ENCODE results near the gene DLK1. TPM values are rescaled to one million over a fixed set of nuclear protein-coding genes. Genes with fewer than 3 reads are reported as not detected.

The DLK1 gene
- total and polyA plus RNA-seq, 2 of the 13 experiments (the other 11 are each of a cell fraction or from before 2014, with no cell fraction given), result 95.5 to 312 TPM

DNA sequence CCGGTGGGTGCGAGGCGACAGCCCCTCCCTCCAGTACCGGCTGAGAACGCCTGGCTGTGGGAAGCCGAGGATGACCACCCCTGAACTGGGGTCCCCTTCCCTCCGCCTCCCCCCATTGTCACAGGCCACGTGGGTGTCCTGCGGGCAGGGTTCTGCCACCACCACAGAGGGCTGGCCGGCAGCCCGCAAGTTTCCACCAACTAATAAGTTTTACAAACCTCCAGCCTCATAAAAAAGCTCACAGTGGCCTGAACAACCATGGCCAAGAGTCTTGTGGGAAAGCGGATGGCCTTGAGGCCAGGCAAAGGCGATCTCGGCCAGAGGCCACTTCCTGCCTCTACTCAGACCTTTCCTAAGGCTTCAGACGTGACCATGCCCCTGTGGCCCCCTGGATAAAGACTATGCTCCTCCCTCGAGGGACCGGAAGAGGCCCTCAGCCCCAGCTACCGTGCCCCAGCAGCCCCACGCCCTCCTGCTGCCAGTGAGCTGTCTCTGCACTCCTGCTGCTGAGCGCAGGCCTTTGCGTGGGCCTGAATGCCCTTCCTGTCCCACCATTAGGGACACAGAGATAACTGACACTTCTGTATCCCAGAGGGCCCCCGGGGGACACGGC is 46.1 kb upstream of the DLK1 start (continued):
- no peak for TF ChIP-seq ZNF407 (CRISPR knock-in tag; IDR thresholded peaks at IDR 0.05; ENCODE audit: not compliant biosample characterization)
- no peak for TF ChIP-seq NR2F6 (IDR thresholded peaks at IDR 0.05)
- peak; percentile 14; the same call in 1 of the 2 replicates for TF ChIP-seq NR2F6 (CRISPR knock-in tag; IDR thresholded peaks at IDR 0.05)
- TF ChIP-seq ZNF12 (CRISPR knock-in tag; IDR thresholded peaks at IDR 0.05), result no peak
- 0 out of 2 replicates have a peak, but pooled peaks have one; percentile 18 for TF ChIP-seq POLR2AphosphoS5 (IDR thresholded peaks at IDR 0.05; ENCODE audit: low read depth, low read length)
- TF ChIP-seq ZNF276 (CRISPR knock-in tag; IDR thresholded peaks at IDR 0.05; ENCODE audit: low read depth), result no peak
- no peak for TF ChIP-seq RBFOX2 (IDR thresholded peaks at IDR 0.05; ENCODE audit: low read depth, low read length)
- no peak for TF ChIP-seq TCF7 (IDR thresholded peaks at IDR 0.05; ENCODE audit: low read depth)
- peak; percentile 30; the same call in 1 of the 2 replicates for TF ChIP-seq ZFY (CRISPR knock-in tag; IDR thresholded peaks at IDR 0.05)
- 0 out of 2 replicates have a peak, but pooled peaks have one; percentile 8 for TF ChIP-seq ZNF569 (CRISPR knock-in tag; IDR thresholded peaks at IDR 0.05; ENCODE audit: borderline replicate concordance)
- peak; percentile 97 for TF ChIP-seq ZBTB38 (CRISPR knock-in tag; IDR thresholded peaks at IDR 0.05)
- TF ChIP-seq, protein P1, sequence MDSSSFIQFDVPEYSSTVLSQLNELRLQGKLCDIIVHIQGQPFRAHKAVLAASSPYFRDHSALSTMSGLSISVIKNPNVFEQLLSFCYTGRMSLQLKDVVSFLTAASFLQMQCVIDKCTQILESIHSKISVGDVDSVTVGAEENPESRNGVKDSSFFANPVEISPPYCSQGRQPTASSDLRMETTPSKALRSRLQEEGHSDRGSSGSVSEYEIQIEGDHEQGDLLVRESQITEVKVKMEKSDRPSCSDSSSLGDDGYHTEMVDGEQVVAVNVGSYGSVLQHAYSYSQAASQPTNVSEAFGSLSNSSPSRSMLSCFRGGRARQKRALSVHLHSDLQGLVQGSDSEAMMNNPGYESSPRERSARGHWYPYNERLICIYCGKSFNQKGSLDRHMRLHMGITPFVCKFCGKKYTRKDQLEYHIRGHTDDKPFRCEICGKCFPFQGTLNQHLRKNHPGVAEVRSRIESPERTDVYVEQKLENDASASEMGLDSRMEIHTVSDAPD (CRISPR knock-in tag; IDR thresholded peaks at IDR 0.05), result no peak
- 0 out of 2 replicates have a peak, but pooled peaks have one; percentile 10 for TF ChIP-seq HNF1A (IDR thresholded peaks at IDR 0.05; ENCODE audit: low read depth)
- no peak for TF ChIP-seq HNF1A (CRISPR knock-in tag; IDR thresholded peaks at IDR 0.05; ENCODE audit: borderline replicate concordance)
